Astrocyte of the spinal cord (primary cell): ENCODE measurements around the gene PCCB.
"Not testable (repeated sequence)": the region's sequence is repeated elsewhere in the genome, so short reads cannot be mapped to it uniquely, and the experiment has no call there.

Source experiments
- DNase-seq: peaks from one replicate; pipeline ENCODE4 v3.0.0; 2011; ENCODE audit warnings: low read depth, low spot score
- H3K4me3 ChIP-seq: 2 replicates; pipeline ENCODE4 v1.5.1; 2011; ENCODE audit warnings: low read depth, mild to moderate bottlenecking, low read length, moderate library complexity
- CTCF ChIP-seq: IDR thresholded peaks from 2 replicates; pipeline ENCODE4 v1.5.1; 2012; ENCODE audit warnings: low read depth, mild to moderate bottlenecking, low read length, inconsistent platforms
- in situ Hi-C: cut with HindIII; loops from 2 replicates; pipeline ENCODE4 v1.10.0; 2017; ENCODE audit warnings: low sequenced_read_pairs

The PCCB gene

GRCh38 chr3:136332302-136332701 lies 82.2 kb downstream of the PCCB start:
- no peak for DNase-seq
- no peak for TF ChIP-seq CTCF
- in situ Hi-C loops = no loop called here
- no peak overlapping the region for H3K4me3 ChIP-seq

- H3K4me3 ChIP-seq = no peak overlapping the region
- peak; percentile 37 for DNase-seq
- TF ChIP-seq CTCF = no peak
- in situ Hi-C loops = no loop called here
Measured at GRCh38 chr3:136332776-136333175, 82.6 kb downstream of the PCCB start.

- DNase-seq = no peak
- no peak for TF ChIP-seq CTCF
- in situ Hi-C loops = no loop called here
- no peak overlapping the region for H3K4me3 ChIP-seq
Measured at GRCh38 chr3:136334209-136334608, 84.1 kb downstream of the PCCB start.

GRCh38 chr3:136334726-136335125 lies 84.6 kb downstream of the PCCB start:
- in situ Hi-C loops, DNase-seq, H3K4me3 ChIP-seq: not testable (repeated sequence)

- in situ Hi-C loops = no loop called here
- H3K4me3 ChIP-seq = no peak overlapping the region
- TF ChIP-seq CTCF = no peak
- DNase-seq = peak; percentile 38
Measured at GRCh38 chr3:136336329-136337100, 86.4 kb downstream of the PCCB start.

- in situ Hi-C loops = no loop called here
- no peak overlapping the region for H3K4me3 ChIP-seq
- no peak for DNase-seq
- TF ChIP-seq CTCF = no peak
Measured at GRCh38 chr3:136343446-136343845, 93.3 kb downstream of the PCCB start.

GRCh38 chr3:136343873-136344555 lies 93.9 kb downstream of the PCCB start:
- no peak for TF ChIP-seq CTCF
- in situ Hi-C loops = no loop called here
- H3K4me3 ChIP-seq = no peak overlapping the region
- DNase-seq = peak; percentile 92
